Prostate gland (tissue), 2 donors: Measurements from ENCODE around the gene ZNF684. TPM values are rescaled to one million over a fixed set of nuclear protein-coding genes. Genes with fewer than 3 reads are reported as not detected.

ENCODE experiments used
- DNase-seq: peaks from one replicate; pipeline ENCODE4 v3.0.0-alpha.2; 2019; ENCODE audit warnings: low spot score
- H3K27ac ChIP-seq, 2 donors: fragments of 200-600 bp; sonication (generic); 2 replicates each; pipeline ENCODE4 v1.5.1; 2017 to 2019
- H3K27me3 ChIP-seq: fragments of 200-600 bp; sonication (generic); replicated peaks from 2 replicates; pipeline ENCODE4 v1.5.1; 2019; ENCODE audit not compliant: insufficient read depth
- H3K36me3 ChIP-seq, 2 donors: fragments of 200-600 bp; sonication (generic); 1 replicate in 1 of 2; 2 replicates in 1 of 2; pipeline versions ENCODE4 v1.5.1 to v1.8.1; 2017 to 2019
- H3K4me1 ChIP-seq: fragments of 200-600 bp; sonication (generic); replicated peaks from 2 replicates; pipeline ENCODE4 v1.5.1; 2019
- H3K4me3 ChIP-seq, 2 donors: fragments of 200-600 bp; sonication (generic); 2 replicates each; pipeline ENCODE4 v1.5.1; 2017 to 2019
- H3K9me3 ChIP-seq: fragments of 200-600 bp; sonication (generic); 2 replicates; pipeline ENCODE4 v1.5.1; 2017
- POLR2A ChIP-seq: fragments of 450-650 bp; IDR thresholded peaks from one replicate; pipeline ENCODE4 v1.6.1; 2016; ENCODE audit warnings: antibody characterized with exemption, mild to moderate bottlenecking
- POLR2AphosphoS5 ChIP-seq: sonication (generic); formaldehyde crosslinking; IDR thresholded peaks from one replicate; pipeline ENCODE4 v1.6.1; 2017; ENCODE audit warnings: antibody characterized with exemption
- WGBS: methylation state at CpG from one replicate; pipeline ENCODE4 v1.1.5; 2018; 5-methylcytosine and 5-hydroxymethylcytosine counted together
- intact Hi-C: fragments of 100-400 bp; cut with DNase I; formaldehyde crosslinking; loops from one replicate; pipeline ENCODE4 v1.14.2; 2022
- total RNA-seq, 2 donors: library from RNA; depleted of rRNA; stranded (reverse); fragments of >200 nt; gene quantifications; one replicate each; pipeline ENCODE4 v1.1.0, GENCODE V29; 2016
- TF ChIP-seq, protein P1 (sequence below), 4 experiments: fragments of 200-600 bp in 2 of 4; fragments of 450-650 bp in 2 of 4; sonication (generic) in 2 of 4; IDR thresholded peaks; 1 replicate in 3 of 4; 2 replicates in 1 of 4; pipeline ENCODE4 v1.5.1; 2016 to 2019; ENCODE audit warnings: antibody characterized with exemption in 4 of 4, mild to moderate bottlenecking in 2 of 4, moderate library complexity in 2 of 4

Gene ZNF684
- total RNA-seq, 2 donors from 2014 or later = 5.4 to 7.0 TPM

DNA sequence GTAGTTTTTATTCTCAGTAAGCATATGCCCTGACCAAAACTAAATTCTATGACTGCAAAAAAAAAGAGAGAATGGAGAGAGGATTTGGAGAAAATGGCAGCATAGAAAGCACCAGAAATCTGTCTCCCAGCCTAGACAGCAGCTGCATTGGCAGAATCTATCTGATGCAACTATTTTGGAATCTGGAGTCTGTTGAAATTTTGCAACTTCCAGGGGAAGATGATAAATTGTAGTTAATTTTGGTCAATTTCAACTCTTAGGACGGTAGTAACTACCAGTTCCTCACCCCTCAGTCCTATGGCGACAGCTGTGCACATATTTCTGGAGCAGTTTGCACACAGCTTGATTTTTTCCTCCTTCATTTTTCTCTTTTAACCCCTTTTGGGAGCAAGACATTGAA is 11.9 kb upstream of the ZNF684 start:
- intact Hi-C loops = no loop called here
- Histone ChIP-seq H3K9me3 (no peaks in the 10 kb centered on the region), H3K4me3 (no peak overlapping the region), H3K27me3 (no peaks in the 10 kb centered on the region), H3K27ac (no peak overlapping the region), H3K4me1 (no peaks in the 10 kb centered on the region), H3K36me3 (no peaks in the 10 kb centered on the region)
- DNase-seq = no peak
- 83% methylated on average over 2 of the region's 2 CpGs for WGBS
- TF ChIP-seq, protein P1, sequence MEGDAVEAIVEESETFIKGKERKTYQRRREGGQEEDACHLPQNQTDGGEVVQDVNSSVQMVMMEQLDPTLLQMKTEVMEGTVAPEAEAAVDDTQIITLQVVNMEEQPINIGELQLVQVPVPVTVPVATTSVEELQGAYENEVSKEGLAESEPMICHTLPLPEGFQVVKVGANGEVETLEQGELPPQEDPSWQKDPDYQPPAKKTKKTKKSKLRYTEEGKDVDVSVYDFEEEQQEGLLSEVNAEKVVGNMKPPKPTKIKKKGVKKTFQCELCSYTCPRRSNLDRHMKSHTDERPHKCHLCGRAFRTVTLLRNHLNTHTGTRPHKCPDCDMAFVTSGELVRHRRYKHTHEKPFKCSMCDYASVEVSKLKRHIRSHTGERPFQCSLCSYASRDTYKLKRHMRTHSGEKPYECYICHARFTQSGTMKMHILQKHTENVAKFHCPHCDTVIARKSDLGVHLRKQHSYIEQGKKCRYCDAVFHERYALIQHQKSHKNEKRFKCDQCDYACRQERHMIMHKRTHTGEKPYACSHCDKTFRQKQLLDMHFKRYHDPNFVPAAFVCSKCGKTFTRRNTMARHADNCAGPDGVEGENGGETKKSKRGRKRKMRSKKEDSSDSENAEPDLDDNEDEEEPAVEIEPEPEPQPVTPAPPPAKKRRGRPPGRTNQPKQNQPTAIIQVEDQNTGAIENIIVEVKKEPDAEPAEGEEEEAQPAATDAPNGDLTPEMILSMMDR (IDR thresholded peaks at IDR 0.05) = no peak
- no peak for TF ChIP-seq POLR2AphosphoS5
- no peak for TF ChIP-seq POLR2A

DNA sequence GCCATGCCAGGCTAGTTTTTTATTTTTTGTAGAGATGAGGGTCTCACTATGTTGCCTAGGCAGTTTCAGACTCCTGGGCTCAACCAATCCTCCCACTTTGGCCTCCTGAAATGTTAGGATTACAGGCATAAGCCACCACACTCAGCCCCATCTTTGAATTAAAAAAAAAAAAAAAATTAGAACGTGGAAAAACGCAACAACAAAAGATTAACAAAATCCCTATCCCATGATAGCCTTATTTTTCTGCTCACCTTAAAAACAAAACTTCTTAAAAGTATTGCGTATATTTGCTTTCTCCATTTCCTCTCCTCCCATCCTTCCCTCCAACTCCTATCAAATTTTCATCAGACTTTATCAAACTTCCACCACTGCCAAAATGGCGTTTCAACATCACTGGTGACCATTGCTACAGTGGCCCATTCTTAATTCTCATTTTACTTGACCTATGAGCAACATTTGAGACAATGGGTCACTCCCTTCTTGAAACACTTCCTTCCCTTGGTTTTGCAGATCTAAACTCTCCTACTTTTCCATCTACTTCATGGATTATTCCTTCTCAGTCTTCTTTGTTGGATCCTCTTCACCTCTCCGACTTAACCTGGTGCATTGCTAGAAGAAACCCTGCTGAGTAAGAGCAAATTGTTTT is 579 bp upstream of the ZNF684 start:
- H3K27ac ChIP-seq = peak overlapping the region; percentile 72 to 76
- intact Hi-C loops = no loop called here
- H3K4me3 ChIP-seq = peak overlapping the region; percentile 55 to 60
- TF ChIP-seq POLR2AphosphoS5 (no peak), POLR2A (no peak)
- TF ChIP-seq, protein P1 (IDR thresholded peaks at IDR 0.05) = no peak
- WGBS = 36% methylated on average over 5 of the region's 5 CpGs
- no peaks in the 10 kb centered on the region for H3K36me3 ChIP-seq
- no peaks in the 10 kb centered on the region for H3K4me1 ChIP-seq
- no peaks in the 10 kb centered on the region for H3K27me3 ChIP-seq
- no peak for DNase-seq
- H3K9me3 ChIP-seq = no peaks in the 10 kb centered on the region

DNA sequence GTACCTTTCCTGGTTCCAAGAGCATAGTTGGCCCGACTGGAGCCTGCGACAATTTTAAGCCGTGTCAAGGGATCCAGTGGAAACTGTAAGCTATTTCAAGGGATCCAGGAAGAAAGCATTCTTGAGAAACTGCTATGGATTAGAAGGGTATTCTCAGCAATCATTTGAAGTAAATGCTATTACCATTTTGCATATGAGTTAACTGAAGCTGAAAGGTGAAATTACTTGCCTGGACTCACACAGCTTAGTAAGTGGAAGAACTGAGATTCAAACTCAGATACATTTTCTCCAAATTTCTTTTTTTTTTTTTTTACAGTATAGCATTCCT is 589 bp downstream of the ZNF684 start:
- TF ChIP-seq POLR2A (no peak), POLR2AphosphoS5 (no peak)
- TF ChIP-seq, protein P1 (IDR thresholded peaks at IDR 0.05) = no peak
- Histone ChIP-seq H3K27ac (peak overlapping the region; percentile 72 to 76), H3K36me3 (no peaks in the 10 kb centered on the region), H3K4me1 (no peaks in the 10 kb centered on the region), H3K27me3 (no peaks in the 10 kb centered on the region), H3K4me3 (peak overlapping the region; percentile 55 to 60), H3K9me3 (no peaks in the 10 kb centered on the region)
- intact Hi-C loops = no loop called here
- DNase-seq = no peak
- WGBS = 2% methylated on average over 3 of the region's 3 CpGs

DNA sequence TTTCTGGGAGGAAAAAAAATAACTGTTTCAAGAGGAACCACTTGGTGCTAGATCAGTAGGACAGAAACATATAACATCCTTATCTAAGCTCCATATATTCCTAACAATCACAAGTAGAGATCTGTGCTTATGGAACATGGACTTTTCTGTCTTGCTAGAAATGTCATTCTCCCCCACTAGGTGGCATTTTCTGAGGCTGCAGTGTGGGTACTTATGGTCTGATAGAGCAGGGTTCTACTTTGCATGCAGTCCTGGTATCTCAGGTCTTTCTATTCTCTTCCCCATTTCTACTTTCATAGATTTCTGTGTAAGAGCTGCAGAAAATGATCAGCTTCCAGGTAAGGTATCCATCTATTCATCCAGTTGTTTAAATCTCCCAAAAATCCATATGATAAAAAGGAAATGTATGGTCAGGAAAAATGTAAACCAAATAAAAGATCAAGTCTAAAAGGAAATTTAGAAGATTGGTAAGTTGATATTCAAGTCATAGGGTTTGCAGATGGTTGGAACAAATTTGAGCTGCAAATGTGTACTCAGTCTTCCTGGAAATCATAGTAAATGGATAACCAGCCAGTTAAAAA is 1.5 kb downstream of the ZNF684 start:
- Histone ChIP-seq H3K27ac (no peak overlapping the region), H3K4me1 (no peaks in the 10 kb centered on the region), H3K4me3 (no peak overlapping the region), H3K9me3 (no peaks in the 10 kb centered on the region), H3K36me3 (no peaks in the 10 kb centered on the region), H3K27me3 (no peaks in the 10 kb centered on the region)
- intact Hi-C loops = no loop called here
- no peak for DNase-seq
- no peak for TF ChIP-seq POLR2AphosphoS5
- TF ChIP-seq POLR2A = no peak
- TF ChIP-seq, protein P1 (IDR thresholded peaks at IDR 0.05) = peak in 2 of 4 experiments; percentile 24 to 31

DNA sequence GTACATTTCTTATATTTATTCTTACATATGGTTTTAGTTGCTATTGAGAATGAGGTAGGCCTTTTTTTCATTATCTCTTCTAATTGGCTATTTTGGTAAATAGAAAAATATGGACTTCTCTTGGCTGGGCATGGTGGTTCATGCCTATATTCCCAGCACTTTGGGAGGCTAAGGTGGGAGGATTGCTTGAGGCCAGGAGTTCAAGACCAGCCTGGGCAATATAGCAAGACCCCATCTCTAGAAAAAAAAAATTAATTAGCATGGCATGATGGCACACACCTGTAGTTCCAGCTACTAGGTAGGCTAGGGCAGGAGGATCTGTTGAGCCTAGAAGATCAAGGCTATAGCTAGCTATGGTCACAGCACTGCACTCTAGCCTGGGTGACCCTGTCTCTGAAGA is 3.2 kb downstream of the ZNF684 start:
- DNase-seq = no peak
- intact Hi-C loops = no loop called here
- no peaks in the 10 kb centered on the region for H3K4me1 ChIP-seq
- no peak for TF ChIP-seq POLR2A
- TF ChIP-seq, protein P1 (IDR thresholded peaks at IDR 0.05) = no peak
- TF ChIP-seq POLR2AphosphoS5 = no peak
- H3K36me3 ChIP-seq = no peaks in the 10 kb centered on the region
- no peaks in the 10 kb centered on the region for H3K27me3 ChIP-seq
- no peak overlapping the region for H3K4me3 ChIP-seq
- no peak overlapping the region for H3K27ac ChIP-seq
- no peaks in the 10 kb centered on the region for H3K9me3 ChIP-seq
